ENCODE data around the gene E4F1. TPM values are rescaled to one million over a fixed set of nuclear protein-coding genes. Genes with fewer than 3 reads are reported as not detected.

E4F1 gene
- total and polyA plus RNA-seq, 2 donors (not counting 1 experiment from before 2014, with no cell fraction given): 6.7 to 31.2 TPM

GRCh38 chr16:2243031-2243528 is 19.7 kb downstream of the E4F1 start:
- no peak for DNase-seq (ENCODE audit: low read depth in 2 of 2)

GRCh38 chr16:2243781-2244180 is 20.4 kb downstream of the E4F1 start:
- H2AFZ ChIP-seq (ENCODE audit: low read length): no peak overlapping the region
- no peaks in the 10 kb centered on the region for H3K4me1 ChIP-seq (ENCODE audit: control insufficient read depth, extremely low read depth, insufficient read depth, low read length)
- H3K9me3 ChIP-seq (ENCODE audit: control insufficient read depth, insufficient read depth, low read depth, low read length): no peaks in the 10 kb centered on the region
- peaks cover 26% of the 10 kb centered on the region for H3K36me3 ChIP-seq (ENCODE audit: control insufficient read depth, insufficient read depth, low read length)
- no peak for TF ChIP-seq EZH2 (IDR thresholded peaks at IDR 0.05; ENCODE audit: low read length, missing control alignments)
- no peak for TF ChIP-seq CTCF (conservative IDR thresholded peaks at IDR 0.05 in 1 of 2, IDR thresholded peaks at IDR 0.05 in 1 of 2; ENCODE audit: low read depth in 1 of 2, low read length in 2 of 2)
- H3K27ac ChIP-seq (ENCODE audit: insufficient read depth, low read length): no peak overlapping the region
- no peak overlapping the region for H3K9ac ChIP-seq (ENCODE audit: insufficient read depth, low read length)
- H3K27me3 ChIP-seq (ENCODE audit: control insufficient read depth, insufficient read depth, low read length): no peaks in the 10 kb centered on the region
- no peak overlapping the region for H3K4me2 ChIP-seq (ENCODE audit: extremely low read depth, insufficient read depth, low read length)
- peaks cover 2% of the 10 kb centered on the region for H3K79me2 ChIP-seq (ENCODE audit: control insufficient read depth, insufficient read depth, low read length)
- no peak overlapping the region for H3K4me3 ChIP-seq (replicated peaks in 1 of 4; ENCODE audit: control extremely low read depth in 1 of 4, insufficient read depth in 1 of 4, low read depth in 3 of 4, low read length in 4 of 4)
- H4K20me1 ChIP-seq (ENCODE audit: control insufficient read depth, extremely low read depth, insufficient read depth, low read length): no peaks in the 10 kb centered on the region
- DNase-seq (ENCODE audit: low read depth in 2 of 2): no peak

More at GRCh38 chr16:2243031-2243528, 19.7 kb downstream of the E4F1 start:
- H3K79me2 ChIP-seq (ENCODE audit: control insufficient read depth, insufficient read depth, low read length): no peaks in the 10 kb centered on the region
- H2AFZ ChIP-seq (ENCODE audit: low read length): no peak overlapping the region
- H3K9me3 ChIP-seq (ENCODE audit: control insufficient read depth, insufficient read depth, low read depth, low read length): no peaks in the 10 kb centered on the region
- no peak overlapping the region for H3K27ac ChIP-seq (ENCODE audit: insufficient read depth, low read length)
- no peak for TF ChIP-seq CTCF (conservative IDR thresholded peaks at IDR 0.05 in 1 of 2, IDR thresholded peaks at IDR 0.05 in 1 of 2; ENCODE audit: low read depth in 1 of 2, low read length in 2 of 2)
- no peak for TF ChIP-seq EZH2 (IDR thresholded peaks at IDR 0.05; ENCODE audit: low read length, missing control alignments)
- no peak overlapping the region for H3K4me3 ChIP-seq (replicated peaks in 1 of 4; ENCODE audit: control extremely low read depth in 1 of 4, insufficient read depth in 1 of 4, low read depth in 3 of 4, low read length in 4 of 4)
- H3K4me2 ChIP-seq (ENCODE audit: extremely low read depth, insufficient read depth, low read length): no peak overlapping the region
- no peaks in the 10 kb centered on the region for H3K27me3 ChIP-seq (ENCODE audit: control insufficient read depth, insufficient read depth, low read length)
- no peaks in the 10 kb centered on the region for H3K4me1 ChIP-seq (ENCODE audit: control insufficient read depth, extremely low read depth, insufficient read depth, low read length)
- H4K20me1 ChIP-seq (ENCODE audit: control insufficient read depth, extremely low read depth, insufficient read depth, low read length): no peaks in the 10 kb centered on the region
- H3K9ac ChIP-seq (ENCODE audit: insufficient read depth, low read length): no peak overlapping the region
- peaks cover 26% of the 10 kb centered on the region for H3K36me3 ChIP-seq (ENCODE audit: control insufficient read depth, insufficient read depth, low read length)

- no peak overlapping the region for H2AFZ ChIP-seq (ENCODE audit: low read length)
- H3K4me3 ChIP-seq (replicated peaks in 1 of 4; ENCODE audit: control extremely low read depth in 1 of 4, insufficient read depth in 1 of 4, low read depth in 3 of 4, low read length in 4 of 4): no peak overlapping the region
- peaks cover 26% of the 10 kb centered on the region for H3K36me3 ChIP-seq (ENCODE audit: control insufficient read depth, insufficient read depth, low read length)
- H3K27ac ChIP-seq (ENCODE audit: insufficient read depth, low read length): no peak overlapping the region
- no peaks in the 10 kb centered on the region for H3K27me3 ChIP-seq (ENCODE audit: control insufficient read depth, insufficient read depth, low read length)
- no peaks in the 10 kb centered on the region for H4K20me1 ChIP-seq (ENCODE audit: control insufficient read depth, extremely low read depth, insufficient read depth, low read length)
- TF ChIP-seq CTCF (conservative IDR thresholded peaks at IDR 0.05 in 1 of 2, IDR thresholded peaks at IDR 0.05 in 1 of 2; ENCODE audit: low read depth in 1 of 2, low read length in 2 of 2): no peak
- TF ChIP-seq EZH2 (IDR thresholded peaks at IDR 0.05; ENCODE audit: low read length, missing control alignments): no peak
- H3K4me2 ChIP-seq (ENCODE audit: extremely low read depth, insufficient read depth, low read length): no peak overlapping the region
- H3K79me2 ChIP-seq (ENCODE audit: control insufficient read depth, insufficient read depth, low read length): peaks cover 4% of the 10 kb centered on the region
- H3K9me3 ChIP-seq (ENCODE audit: control insufficient read depth, insufficient read depth, low read depth, low read length): no peaks in the 10 kb centered on the region
- DNase-seq (ENCODE audit: low read depth in 2 of 2): no peak
- no peak overlapping the region for H3K9ac ChIP-seq (ENCODE audit: insufficient read depth, low read length)
- H3K4me1 ChIP-seq (ENCODE audit: control insufficient read depth, extremely low read depth, insufficient read depth, low read length): no peaks in the 10 kb centered on the region
Measured at GRCh38 chr16:2244301-2244700, 20.9 kb downstream of the E4F1 start.

Measured in fibroblast of lung (primary cell).